ENCODE results near the gene ARHGEF33. TPM values are rescaled to one million over a fixed set of nuclear protein-coding genes. Genes with fewer than 3 reads are reported as not detected.

Gene ARHGEF33
- total RNA-seq, 1 donor from 2014 or later, result 6.4 TPM

DNA sequence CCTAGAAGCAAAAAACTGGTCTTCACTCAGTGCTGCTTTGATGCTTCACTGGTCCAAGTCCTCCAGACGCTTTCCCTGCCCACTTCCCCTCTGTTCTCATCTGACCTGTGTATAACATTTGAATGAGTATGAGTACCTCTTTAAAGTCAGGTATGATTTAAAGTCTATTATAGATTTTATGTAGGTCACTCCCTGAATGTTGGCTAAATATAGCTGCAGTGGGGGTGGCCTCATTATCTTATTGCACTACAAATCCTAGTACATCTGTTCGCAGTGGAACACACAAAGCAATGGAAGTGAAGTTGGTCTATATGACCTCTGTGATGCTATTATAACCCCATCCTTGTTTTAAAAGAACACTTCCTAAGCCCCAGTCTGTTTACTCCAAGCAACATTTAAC lies 33.2 kb downstream of the ARHGEF33 start:
- Histone ChIP-seq H3K27ac (no peak overlapping the region), H3K4me1 (no peaks in the 10 kb centered on the region), H3K36me3 (no peaks in the 10 kb centered on the region), H3K9me3 (no peaks in the 10 kb centered on the region), H3K4me3 (no peak overlapping the region), H3K27me3 (no peaks in the 10 kb centered on the region)
- intact Hi-C loops (cut with DNase I), result no loop called here
- DNase-seq (ENCODE audit: low spot score in 2 of 2), result no peak
- TF ChIP-seq, protein P1, sequence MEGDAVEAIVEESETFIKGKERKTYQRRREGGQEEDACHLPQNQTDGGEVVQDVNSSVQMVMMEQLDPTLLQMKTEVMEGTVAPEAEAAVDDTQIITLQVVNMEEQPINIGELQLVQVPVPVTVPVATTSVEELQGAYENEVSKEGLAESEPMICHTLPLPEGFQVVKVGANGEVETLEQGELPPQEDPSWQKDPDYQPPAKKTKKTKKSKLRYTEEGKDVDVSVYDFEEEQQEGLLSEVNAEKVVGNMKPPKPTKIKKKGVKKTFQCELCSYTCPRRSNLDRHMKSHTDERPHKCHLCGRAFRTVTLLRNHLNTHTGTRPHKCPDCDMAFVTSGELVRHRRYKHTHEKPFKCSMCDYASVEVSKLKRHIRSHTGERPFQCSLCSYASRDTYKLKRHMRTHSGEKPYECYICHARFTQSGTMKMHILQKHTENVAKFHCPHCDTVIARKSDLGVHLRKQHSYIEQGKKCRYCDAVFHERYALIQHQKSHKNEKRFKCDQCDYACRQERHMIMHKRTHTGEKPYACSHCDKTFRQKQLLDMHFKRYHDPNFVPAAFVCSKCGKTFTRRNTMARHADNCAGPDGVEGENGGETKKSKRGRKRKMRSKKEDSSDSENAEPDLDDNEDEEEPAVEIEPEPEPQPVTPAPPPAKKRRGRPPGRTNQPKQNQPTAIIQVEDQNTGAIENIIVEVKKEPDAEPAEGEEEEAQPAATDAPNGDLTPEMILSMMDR (IDR thresholded peaks at IDR 0.05), result no peak

DNA sequence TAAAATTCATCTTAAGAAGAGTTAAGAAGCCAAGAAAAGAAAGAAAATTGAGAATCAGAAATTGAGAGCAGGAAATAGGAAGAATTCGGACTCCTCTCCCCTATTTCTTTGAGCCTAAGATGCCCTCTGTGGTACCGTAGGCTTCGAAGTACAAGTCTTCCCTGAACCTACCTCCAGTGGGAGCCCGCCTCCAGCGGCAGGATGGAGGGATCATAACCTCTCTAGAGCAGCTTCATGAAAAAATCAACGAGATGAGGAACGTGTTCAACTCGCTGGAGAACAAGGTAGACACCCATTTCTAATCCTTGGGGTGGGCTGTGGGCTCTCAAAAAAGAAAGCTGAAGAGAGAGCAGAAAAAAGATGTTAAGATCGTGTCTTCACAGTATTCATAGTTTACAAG lies 36.3 kb downstream of the ARHGEF33 start:
- Histone ChIP-seq H3K4me3 (no peak overlapping the region), H3K9me3 (no peaks in the 10 kb centered on the region), H3K27me3 (no peaks in the 10 kb centered on the region), H3K4me1 (no peaks in the 10 kb centered on the region), H3K36me3 (no peaks in the 10 kb centered on the region), H3K27ac (no peak overlapping the region)
- TF ChIP-seq, protein P1 (IDR thresholded peaks at IDR 0.05), result no peak
- intact Hi-C loops (cut with DNase I), result no loop called here
- no peak for DNase-seq (ENCODE audit: low spot score in 2 of 2)

DNA sequence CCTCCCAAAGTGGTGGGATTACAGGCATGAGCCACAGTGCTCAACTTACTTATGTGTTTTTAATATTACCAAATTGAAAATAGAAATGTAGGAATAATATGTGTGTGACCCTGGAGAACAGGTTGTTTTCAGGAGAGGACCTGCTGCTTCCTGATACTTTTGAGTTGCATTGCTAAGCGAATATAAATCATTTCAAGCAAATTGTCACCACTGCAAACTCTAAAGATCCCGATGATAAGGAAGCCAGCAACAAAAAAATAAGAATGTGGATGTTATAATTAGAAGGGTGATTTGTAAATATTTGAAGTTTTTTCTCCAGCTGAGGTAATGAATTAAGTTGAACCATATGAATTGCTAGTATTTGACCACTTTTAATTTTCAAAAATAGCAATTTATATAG lies 40.9 kb downstream of the ARHGEF33 start:
- intact Hi-C loops (cut with DNase I), result no loop called here
- no peak for DNase-seq (ENCODE audit: low spot score in 2 of 2)
- H3K27me3 ChIP-seq, result no peaks in the 10 kb centered on the region
- TF ChIP-seq, protein P1 (IDR thresholded peaks at IDR 0.05), result no peak
- H3K9me3 ChIP-seq, result no peaks in the 10 kb centered on the region
- no peaks in the 10 kb centered on the region for H3K4me1 ChIP-seq
- no peak overlapping the region for H3K4me3 ChIP-seq
- H3K36me3 ChIP-seq, result no peaks in the 10 kb centered on the region
- H3K27ac ChIP-seq, result no peak overlapping the region

DNA sequence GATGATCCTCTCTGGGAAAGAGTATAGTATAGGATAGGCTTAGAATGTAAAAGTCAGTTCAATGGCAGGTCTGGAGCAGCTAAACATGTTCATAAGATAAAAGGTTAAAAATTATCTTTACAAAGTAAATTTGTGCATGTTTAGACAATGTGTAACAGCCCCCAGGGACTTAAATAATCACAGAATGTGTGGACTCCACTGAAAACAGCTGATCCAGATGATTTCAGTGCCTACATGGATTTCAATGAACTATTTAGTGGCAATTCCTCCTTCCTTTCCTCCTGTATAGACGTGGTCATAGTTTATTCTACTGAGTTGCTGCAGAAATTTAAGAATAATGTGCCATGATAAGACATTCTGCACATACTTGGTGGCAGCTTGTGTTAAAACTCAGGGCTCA lies 42.9 kb downstream of the ARHGEF33 start:
- Histone ChIP-seq H3K36me3 (no peaks in the 10 kb centered on the region), H3K9me3 (no peaks in the 10 kb centered on the region), H3K27ac (no peak overlapping the region), H3K4me3 (no peak overlapping the region), H3K27me3 (no peaks in the 10 kb centered on the region), H3K4me1 (no peaks in the 10 kb centered on the region)
- DNase-seq (ENCODE audit: low spot score in 2 of 2), result no peak
- intact Hi-C loops (cut with DNase I), result no loop called here
- TF ChIP-seq, protein P1 (IDR thresholded peaks at IDR 0.05), result no peak

DNA sequence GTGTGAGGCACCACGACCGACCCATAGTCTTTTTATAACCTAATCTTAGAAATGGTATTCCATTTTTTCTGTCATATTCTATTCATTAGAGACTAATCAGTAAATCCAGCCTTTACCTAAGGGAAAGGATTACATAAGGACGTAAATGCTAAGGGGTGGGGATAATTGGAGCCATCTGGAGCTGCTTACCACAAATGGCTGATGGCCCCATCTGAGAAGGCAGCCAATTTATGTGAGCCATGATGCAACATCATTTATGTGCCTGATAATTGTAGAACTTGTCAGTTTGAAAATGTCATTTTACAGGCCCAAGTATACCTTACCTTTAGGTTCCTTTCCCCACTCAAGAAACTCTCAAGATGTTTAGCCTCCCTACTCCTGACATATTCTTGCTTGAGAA lies 44.0 kb downstream of the ARHGEF33 start:
- Histone ChIP-seq H3K4me1 (no peaks in the 10 kb centered on the region), H3K4me3 (no peak overlapping the region), H3K27ac (no peak overlapping the region), H3K27me3 (no peaks in the 10 kb centered on the region), H3K36me3 (no peaks in the 10 kb centered on the region), H3K9me3 (no peaks in the 10 kb centered on the region)
- TF ChIP-seq, protein P1 (IDR thresholded peaks at IDR 0.05), result no peak
- intact Hi-C loops (cut with DNase I), result no loop called here
- no peak for DNase-seq (ENCODE audit: low spot score in 2 of 2)

DNA sequence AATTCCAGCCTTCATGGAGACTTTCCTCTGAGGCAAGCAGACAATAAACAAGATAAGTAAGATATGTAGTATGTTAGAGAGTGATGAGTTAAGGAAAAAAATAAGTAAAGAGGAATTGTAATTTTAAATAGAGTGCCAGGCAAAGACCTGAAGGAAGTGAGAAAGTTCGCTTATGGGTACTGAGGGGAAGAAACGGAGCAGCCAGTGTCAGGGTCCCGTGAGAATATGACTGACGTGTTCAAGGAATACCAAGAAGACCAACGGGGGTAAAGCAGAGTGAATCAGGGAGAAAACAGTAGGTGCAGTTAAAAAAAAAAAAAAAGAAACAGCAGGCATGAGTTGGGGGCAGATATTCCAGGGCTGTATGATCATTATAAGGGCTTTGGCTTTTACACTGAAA lies 45.1 kb downstream of the ARHGEF33 start:
- H3K4me1 ChIP-seq, result no peaks in the 10 kb centered on the region
- no peak overlapping the region for H3K4me3 ChIP-seq
- H3K36me3 ChIP-seq, result no peaks in the 10 kb centered on the region
- intact Hi-C loops (cut with DNase I), result no loop called here
- H3K27me3 ChIP-seq, result no peaks in the 10 kb centered on the region
- H3K9me3 ChIP-seq, result no peaks in the 10 kb centered on the region
- no peak for DNase-seq (ENCODE audit: low spot score in 2 of 2)
- TF ChIP-seq, protein P1 (IDR thresholded peaks at IDR 0.05), result no peak
- no peak overlapping the region for H3K27ac ChIP-seq
